HG03060 (cell line): ENCODE data around the gene KLHL22.
"Not testable (repeated sequence)": the region's sequence is repeated elsewhere in the genome, so short reads cannot be mapped to it uniquely, and the experiment has no call there.

Experiments
- ATAC-seq: cut with Tn5 transposase; IDR thresholded peaks from one replicate; pipeline ENCODE4 v1.9.1; 2021; ENCODE audit warnings: low read depth, moderate number of reproducible peaks; ENCODE audit not compliant: unreplicated experiment

Gene KLHL22

DNA sequence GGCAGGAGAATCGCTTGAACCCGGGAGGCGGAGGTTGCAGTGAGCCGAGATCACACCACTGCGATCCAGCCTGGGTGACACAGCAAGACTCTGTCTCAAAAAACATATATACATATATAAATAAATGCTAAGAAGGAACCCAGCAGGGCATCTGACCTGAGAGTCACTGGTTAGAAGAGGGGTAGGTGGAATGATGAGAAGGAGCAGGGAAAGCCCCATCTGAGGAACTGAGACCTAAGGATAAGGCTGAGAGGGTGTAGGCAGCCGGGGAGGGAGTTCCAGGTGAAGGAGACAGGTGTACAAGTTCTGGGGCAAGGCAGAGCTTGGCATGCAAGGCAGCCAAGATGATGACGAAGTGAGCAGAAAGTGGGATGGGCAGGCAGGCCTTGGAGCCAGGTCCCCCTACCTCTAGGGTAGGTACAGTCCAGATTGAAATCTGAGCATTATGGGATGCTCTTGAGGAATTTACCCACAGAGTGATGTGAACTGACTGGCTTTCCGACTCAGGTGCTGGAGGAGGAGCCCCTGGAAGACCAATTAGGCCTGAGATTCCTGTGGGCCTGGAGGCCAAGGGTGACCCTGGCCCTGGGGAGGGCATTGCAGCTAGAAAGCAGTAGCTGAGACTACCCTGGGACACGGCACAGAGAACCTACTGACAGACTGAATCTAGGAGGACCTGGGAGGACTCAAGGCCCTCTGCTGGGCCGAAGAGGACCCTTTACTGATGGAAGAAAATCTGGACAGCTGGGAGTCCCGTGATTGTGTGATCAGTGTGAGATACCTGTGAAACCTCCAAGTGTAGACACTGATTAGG, 22.8 kb downstream of the KLHL22 start:
- no peak for ATAC-seq

GRCh38 chr22:20471126-20471833, 24.3 kb downstream of the KLHL22 start:
- ATAC-seq = no peak

GRCh38 chr22:20470525-20470924, 25.1 kb downstream of the KLHL22 start:
- ATAC-seq = not testable (repeated sequence)

GRCh38 chr22:20469110-20469868, 26.3 kb downstream of the KLHL22 start:
- no peak for ATAC-seq

- ATAC-seq = no peak
Observed at GRCh38 chr22:20466659-20467379, 28.8 kb downstream of the KLHL22 start.

DNA sequence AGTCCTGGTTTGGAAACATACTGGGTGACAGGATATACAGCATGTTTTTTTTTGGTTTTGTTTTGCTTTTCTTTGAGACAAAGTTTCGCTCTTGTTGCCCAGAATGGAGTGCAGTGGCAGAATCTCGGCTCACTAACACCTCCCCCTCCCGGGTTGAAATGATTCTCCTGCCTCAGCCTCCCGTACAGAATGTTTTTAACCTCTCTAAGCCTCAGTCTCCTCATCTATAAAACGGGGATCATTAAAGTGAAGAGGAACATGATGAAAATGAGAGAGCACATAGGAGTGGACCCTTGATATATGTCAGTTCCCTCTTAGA, 29.9 kb downstream of the KLHL22 start:
- no peak for ATAC-seq

DNA sequence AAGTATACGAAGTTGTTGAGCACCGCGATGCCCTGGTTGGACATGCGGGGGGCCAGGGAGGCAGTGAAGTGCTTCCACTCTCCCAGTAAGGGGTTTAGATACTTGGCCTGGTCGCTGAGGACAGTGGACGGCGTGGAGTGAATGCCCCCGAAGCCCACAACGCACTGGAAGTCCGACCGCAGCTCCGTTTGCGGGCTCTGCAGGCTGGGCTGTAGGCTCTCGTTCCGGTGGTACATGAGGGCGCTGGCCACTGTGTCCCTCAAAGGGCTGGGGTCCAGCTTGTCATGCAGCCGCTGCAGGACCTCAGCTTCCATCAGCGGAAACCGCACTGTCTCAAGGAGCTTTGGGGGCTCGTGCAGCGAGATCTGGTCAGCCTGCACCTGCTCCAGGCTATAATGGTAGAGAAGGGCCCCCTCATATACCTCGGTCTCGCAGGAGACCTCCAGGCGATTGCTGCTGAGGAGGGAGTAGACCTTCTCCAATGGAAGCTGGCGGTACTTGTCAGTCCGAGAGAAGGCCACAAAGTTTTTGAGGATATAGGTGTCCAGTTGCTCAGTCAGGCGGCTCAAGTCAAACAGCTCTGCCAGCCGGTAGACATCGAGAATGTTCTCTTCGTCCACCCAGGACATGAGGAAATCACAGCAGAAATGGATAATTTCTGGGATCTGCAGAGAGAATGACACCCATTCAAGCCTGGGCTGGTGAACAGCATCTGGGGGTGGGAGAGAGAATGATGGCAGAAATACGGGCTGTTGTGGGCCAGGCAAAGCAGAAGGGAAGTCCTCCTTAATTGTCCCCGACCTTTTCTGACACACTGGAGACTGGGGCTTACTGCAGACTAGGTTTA, 30.5 kb downstream of the KLHL22 start:
- ATAC-seq = no peak

DNA sequence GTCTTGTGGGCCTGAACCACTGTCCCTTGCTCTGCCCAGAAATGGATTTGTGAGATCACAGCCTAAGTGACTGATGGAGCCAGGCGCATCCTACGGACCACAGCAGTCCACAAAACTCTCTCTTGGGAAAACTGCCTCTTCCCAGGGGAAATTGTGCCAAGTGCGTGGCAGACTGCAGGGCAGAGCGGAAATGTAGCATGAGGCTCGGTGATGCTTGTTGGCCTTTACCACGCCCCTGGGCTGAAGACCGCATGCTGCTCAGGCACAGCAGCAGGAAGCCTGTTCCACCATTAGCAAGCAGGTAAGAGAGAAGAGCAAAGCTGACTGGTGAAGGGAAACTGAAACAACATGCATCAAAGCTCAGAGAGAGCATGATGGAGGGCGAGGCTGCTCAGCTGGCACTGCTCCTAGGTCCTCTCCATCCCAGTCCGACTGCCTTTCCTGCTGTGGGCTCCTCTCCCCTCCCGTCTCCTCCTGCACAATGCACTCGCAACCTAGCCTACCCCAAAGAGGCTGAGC, 31.4 kb downstream of the KLHL22 start:
- ATAC-seq = no peak

DNA sequence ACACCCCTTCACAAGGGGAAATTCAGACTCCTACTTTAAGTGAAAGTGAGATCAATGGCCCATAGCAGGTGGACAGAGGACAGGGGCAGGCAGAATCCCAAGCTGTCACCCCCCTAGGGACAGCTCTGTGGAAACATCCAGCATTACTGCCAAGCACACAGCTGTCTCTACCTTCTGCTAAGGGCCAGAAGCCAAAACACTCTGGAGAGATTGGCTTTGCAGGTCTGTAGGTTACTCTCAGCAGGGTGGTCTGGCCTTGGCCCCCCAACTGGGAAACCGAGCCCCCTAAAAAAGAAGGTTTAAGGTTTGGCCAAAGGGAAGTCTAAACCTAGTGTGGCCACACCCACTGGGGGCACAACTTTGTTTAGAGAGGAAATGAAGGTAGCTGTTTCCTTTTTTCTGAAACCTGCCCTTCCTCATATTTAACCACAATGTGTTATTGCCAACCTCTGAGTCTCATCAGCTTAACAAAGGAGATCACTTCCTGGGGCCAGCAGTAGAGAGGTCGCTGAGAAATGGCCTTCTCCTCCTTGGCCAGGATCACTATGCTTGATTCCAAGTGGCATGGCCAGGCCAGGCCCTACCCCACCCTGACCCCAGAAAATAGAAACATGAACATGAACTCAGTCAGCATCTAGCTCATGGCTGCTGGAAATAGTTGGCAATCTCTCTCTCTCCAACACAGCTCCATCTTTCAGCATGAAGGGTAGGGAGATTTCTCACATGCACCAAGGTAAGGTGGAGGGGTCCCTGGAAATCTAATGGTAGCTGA, 32.1 kb downstream of the KLHL22 start:
- ATAC-seq = no peak

DNA sequence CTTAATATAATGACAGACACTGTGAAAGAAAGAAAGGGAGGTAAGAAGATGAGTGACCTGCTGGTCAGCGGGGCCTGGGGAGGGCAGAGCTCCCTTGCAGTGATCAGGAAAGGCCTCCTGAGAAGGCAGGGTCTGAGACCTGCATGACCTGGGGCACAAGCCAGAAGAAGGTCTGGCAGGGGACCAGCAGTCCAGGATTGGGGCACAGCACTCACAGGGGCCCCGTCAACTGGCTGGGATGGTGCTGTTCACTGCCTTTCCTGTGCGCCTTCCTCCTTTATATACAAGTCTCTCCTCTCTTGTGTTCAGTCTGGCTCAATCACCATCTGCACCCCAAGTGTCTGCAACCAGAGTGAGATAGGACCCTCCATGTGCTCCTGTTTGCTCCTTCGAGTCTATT, 35.7 kb downstream of the KLHL22 start:
- ATAC-seq = no peak

DNA sequence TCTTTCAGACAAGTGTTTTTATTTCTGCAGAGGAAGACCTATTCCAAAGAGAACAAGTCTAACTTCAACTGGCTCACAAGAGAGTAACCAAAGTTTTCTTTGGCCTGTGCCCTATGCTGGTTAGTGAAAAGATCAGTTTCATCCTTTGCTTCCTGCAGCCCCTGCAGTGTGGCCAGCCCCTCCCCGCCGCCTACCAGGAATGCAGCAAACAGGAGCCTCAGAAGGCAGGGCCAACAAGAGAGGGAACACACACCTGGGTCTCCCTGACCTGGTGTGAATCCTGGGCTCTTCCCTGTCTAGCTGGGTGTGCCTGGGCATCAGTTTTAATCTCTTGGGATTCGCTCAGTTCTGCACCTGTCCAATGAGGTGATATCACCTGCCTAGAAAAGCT, 36.4 kb downstream of the KLHL22 start:
- no peak for ATAC-seq

GRCh38 chr22:20458530-20459151, 37.0 kb downstream of the KLHL22 start:
- ATAC-seq = no peak

- no peak for ATAC-seq
Observed at GRCh38 chr22:20457506-20458240, 37.9 kb downstream of the KLHL22 start.

DNA sequence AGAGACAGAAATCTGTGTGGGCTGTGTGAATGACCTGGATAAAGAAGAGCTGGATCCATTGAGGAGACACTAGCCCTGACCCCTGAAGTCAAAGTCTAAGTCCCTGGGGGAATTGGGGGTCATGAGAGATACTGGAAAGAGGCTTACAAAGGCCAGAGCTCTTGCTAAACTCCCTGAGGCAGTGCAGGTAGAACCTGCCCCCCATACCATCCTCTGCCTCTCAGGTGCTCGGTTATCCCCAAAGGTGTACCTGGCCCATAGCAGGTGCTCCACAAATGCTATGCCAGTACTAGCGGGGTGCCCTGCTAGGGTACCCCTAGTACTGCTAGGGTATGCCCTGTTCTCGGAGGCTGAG, 38.9 kb downstream of the KLHL22 start:
- ATAC-seq = no peak

GRCh38 chr22:20456064-20456721, 39.4 kb downstream of the KLHL22 start:
- ATAC-seq = no peak

GRCh38 chr22:20455709-20456063, 39.9 kb downstream of the KLHL22 start:
- no peak for ATAC-seq

- no peak for ATAC-seq
Observed at GRCh38 chr22:20453222-20453621, 42.4 kb downstream of the KLHL22 start.

GRCh38 chr22:20451920-20452319, 43.7 kb downstream of the KLHL22 start:
- no peak for ATAC-seq
